Vagina (tissue), 2 donors: ENCODE data around the gene TPGS2.

ENCODE experiments used
- CTCF ChIP-seq, 3 experiments: fragments of 450-650 bp in 2 of 3; fragments of 200-600 bp in 1 of 3; sonication (generic) in 1 of 3; IDR thresholded peaks; one replicate each; pipeline ENCODE4 v1.5.1; 2017 to 2019; ENCODE audit warnings: antibody characterized with exemption in 3 of 3, mild to moderate bottlenecking in 2 of 3, moderate library complexity in 2 of 3
- POLR2A ChIP-seq, 2 donors: fragments of 450-650 bp; IDR thresholded peaks; one replicate each; pipeline ENCODE4 v1.6.1; 2017; ENCODE audit warnings: antibody characterized with exemption in 2 of 2, mild to moderate bottlenecking in 2 of 2, moderate library complexity in 2 of 2
- POLR2AphosphoS5 ChIP-seq, 2 donors: sonication (generic); formaldehyde crosslinking; IDR thresholded peaks; one replicate each; pipeline ENCODE4 v1.9.0; 2017; ENCODE audit warnings: antibody characterized with exemption in 2 of 2, mild to moderate bottlenecking in 2 of 2, low read depth in 1 of 2; ENCODE audit not compliant: insufficient read depth in 1 of 2

- TF ChIP-seq POLR2AphosphoS5 (IDR thresholded peaks at IDR 0.05; ENCODE audit: insufficient read depth in 1 of 2, low read depth in 1 of 2), result no peak
- TF ChIP-seq CTCF (IDR thresholded peaks at IDR 0.05), result no peak
- no peak for TF ChIP-seq POLR2A (IDR thresholded peaks at IDR 0.05)
Measured at GRCh38 chr18:36759167-36759776, 69.5 kb downstream of the TPGS2 start.
